D721Med (cell line): ENCODE data around the gene IGSF9.

Experiments used
- DNase-seq: peaks from one replicate; pipeline ENCODE4 v3.0.0; 2011; ENCODE audit warnings: low spot score; ENCODE audit not compliant: insufficient read length
- FAIRE-seq: peaks from 2 replicates; lab custom pipeline; 2011; peaks lifted over from hg19 to GRCh38; lab: Jason Lieb, UNC
- CTCF ChIP-seq: IDR thresholded peaks from 2 replicates; pipeline ENCODE4 v1.5.1; 2012; ENCODE audit warnings: mild to moderate bottlenecking, control low read depth; ENCODE audit not compliant: insufficient read depth; ENCODE audit errors: missing control alignments

Gene IGSF9

GRCh38 chr1:159981351-159982055 lies 36.1 kb upstream of the IGSF9 start:
- FAIRE-seq (no peak), DNase-seq (no peak)
- TF ChIP-seq CTCF: no peak

GRCh38 chr1:159980786-159981185 lies 35.4 kb upstream of the IGSF9 start:
- no peak for TF ChIP-seq CTCF
- no peak for FAIRE-seq
- DNase-seq: no peak

GRCh38 chr1:159980076-159980475 lies 34.7 kb upstream of the IGSF9 start:
- DNase-seq (no peak), FAIRE-seq (no peak)
- no peak for TF ChIP-seq CTCF

- no peak for DNase-seq
- TF ChIP-seq CTCF: no peak
- no peak for FAIRE-seq
Observed at GRCh38 chr1:159979257-159979656, 33.8 kb upstream of the IGSF9 start.

GRCh38 chr1:159978107-159978398 lies 32.6 kb upstream of the IGSF9 start:
- DNase-seq (no peak), FAIRE-seq (no peak)
- no peak for TF ChIP-seq CTCF

GRCh38 chr1:159977364-159978106 lies 32.1 kb upstream of the IGSF9 start:
- no peak for TF ChIP-seq CTCF
- no peak for FAIRE-seq
- DNase-seq: no peak
